ENCODE results near the gene SPTB. TPM values are rescaled to one million over a fixed set of nuclear protein-coding genes. Genes with fewer than 3 reads are reported as not detected.
A peak's percentile ranks its signal among the peaks of the same experiment; 100 is the strongest.

The SPTB gene
- total and polyA plus RNA-seq, 8 donors, result under 0.01 to 3.5 (median 0.55) TPM; not detected in 2

DNA sequence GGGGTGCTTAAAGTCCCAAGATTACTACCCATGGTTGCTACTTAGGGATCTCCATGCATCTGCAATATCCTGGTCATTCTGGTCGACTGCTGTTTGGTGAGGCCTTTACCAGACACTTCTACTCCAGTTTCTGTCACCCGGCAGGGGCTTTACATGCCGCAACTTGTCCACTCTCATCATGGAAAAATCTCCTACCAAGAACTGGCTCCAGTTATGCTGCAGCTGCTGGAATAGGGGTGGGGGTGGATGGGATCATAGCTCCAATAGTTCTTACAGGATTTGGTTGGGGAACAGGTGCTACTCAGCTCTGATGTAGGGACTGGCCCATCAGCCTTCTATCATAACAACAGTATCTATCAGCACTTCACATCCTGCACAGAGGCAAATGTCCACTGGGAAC, 51.6 kb downstream of the SPTB start:
- DNase-seq, result no peak
- TF ChIP-seq POLR2AphosphoS5 (IDR thresholded peaks at IDR 0.05), result no peak
- TF ChIP-seq EP300 (IDR thresholded peaks at IDR 0.05), result no peak
- no peak for TF ChIP-seq CTCF (IDR thresholded peaks at IDR 0.05)
- no peak for TF ChIP-seq POLR2A (IDR thresholded peaks at IDR 0.05)
- H3K4me3 ChIP-seq, result no peak overlapping the region
- intact Hi-C loops (cut with DNase I; ENCODE audit: low total_unique reads), result loop anchor here (10.0 kb wide), 1 partner anchor 157 kb away; the partner anchor contains the start of gene FNTB
- 70 to 91% (median 86%) methylated on average over 3 of the region's 3 CpGs for WGBS, 5 donors
- peaks cover 0 to 12% (median 0%) of the 10 kb centered on the region in 3 donors for H3K27me3 ChIP-seq
- H3K36me3 ChIP-seq, result no peaks in the 10 kb centered on the region
- H3K27ac ChIP-seq, result no peak overlapping the region
- no peaks in the 10 kb centered on the region for H3K9me3 ChIP-seq
- peaks cover 0 to 6% (median 3%) of the 10 kb centered on the region in 4 donors for H3K4me1 ChIP-seq

DNA sequence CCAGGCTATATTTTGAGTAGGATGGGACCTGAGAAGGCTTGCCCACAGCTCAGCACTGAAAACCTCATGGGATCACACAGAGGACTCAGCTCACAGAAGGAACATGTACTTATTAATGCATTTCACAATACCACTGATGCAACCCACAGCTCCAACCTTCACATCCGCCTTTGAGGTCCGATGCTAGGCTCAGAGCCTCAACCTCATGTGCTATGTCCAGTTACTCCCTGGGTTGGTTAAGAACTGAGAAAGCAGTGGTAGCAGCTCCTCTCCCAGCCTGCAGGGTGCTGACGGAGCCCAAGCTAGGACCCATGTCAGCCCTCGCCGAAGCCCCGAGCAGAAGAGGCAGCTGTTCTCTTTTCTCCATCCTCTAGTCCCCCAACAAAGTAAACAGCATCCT, 52.9 kb downstream of the SPTB start:
- TF ChIP-seq POLR2A (IDR thresholded peaks at IDR 0.05), result no peak
- no peak for TF ChIP-seq POLR2AphosphoS5 (IDR thresholded peaks at IDR 0.05)
- TF ChIP-seq EP300 (IDR thresholded peaks at IDR 0.05), result no peak
- no peak for TF ChIP-seq CTCF (IDR thresholded peaks at IDR 0.05)

GRCh38 chr14:64826333-64826732, 53.4 kb downstream of the SPTB start:
- Histone ChIP-seq H3K27me3 (peaks cover 0 to 11% (median 0%) of the 10 kb centered on the region in 3 donors), H3K27ac (no peak overlapping the region), H3K4me3 (no peak overlapping the region), H3K9me3 (no peaks in the 10 kb centered on the region), H3K36me3 (no peaks in the 10 kb centered on the region), H3K4me1 (peaks cover 0 to 9% (median 4%) of the 10 kb centered on the region in 4 donors)
- TF ChIP-seq EP300 (IDR thresholded peaks at IDR 0.05) (no peak), POLR2A (IDR thresholded peaks at IDR 0.05) (no peak), POLR2AphosphoS5 (IDR thresholded peaks at IDR 0.05) (no peak), CTCF (IDR thresholded peaks at IDR 0.05) (no peak)
- no peak for DNase-seq
- intact Hi-C loops (cut with DNase I; ENCODE audit: low total_unique reads), result loop anchor here (10.0 kb wide), 1 partner anchor 158 kb away; the partner anchor contains the start of gene FNTB
- WGBS, 5 donors, result 80 to 92% (median 85%) methylated on average over 4 of the region's 4 CpGs

More for the DNA sequence above, 52.9 kb downstream of the SPTB start:
- no peak for DNase-seq
- H3K27ac ChIP-seq, result no peak overlapping the region
- WGBS, 5 donors, result 77 to 95% (median 84%) methylated on average over 6 of the region's 6 CpGs
- intact Hi-C loops (cut with DNase I; ENCODE audit: low total_unique reads), result loop anchor here (10.0 kb wide), 1 partner anchor 158 kb away; the partner anchor contains the start of gene FNTB
- no peak overlapping the region for H3K4me3 ChIP-seq
- H3K36me3 ChIP-seq, result no peaks in the 10 kb centered on the region
- peaks cover 0 to 11% (median 0%) of the 10 kb centered on the region in 3 donors for H3K27me3 ChIP-seq
- peaks cover 0 to 9% (median 4%) of the 10 kb centered on the region in 4 donors for H3K4me1 ChIP-seq
- no peaks in the 10 kb centered on the region for H3K9me3 ChIP-seq

- Histone ChIP-seq H3K27me3 (peaks cover 0 to 11% (median 0%) of the 10 kb centered on the region in 3 donors), H3K4me1 (peaks cover 0 to 9% (median 4%) of the 10 kb centered on the region in 4 donors), H3K4me3 (no peak overlapping the region), H3K27ac (no peak overlapping the region), H3K9me3 (no peaks in the 10 kb centered on the region), H3K36me3 (no peaks in the 10 kb centered on the region)
- TF ChIP-seq EP300 (IDR thresholded peaks at IDR 0.05) (no peak), CTCF (IDR thresholded peaks at IDR 0.05) (no peak), POLR2AphosphoS5 (IDR thresholded peaks at IDR 0.05) (no peak), POLR2A (IDR thresholded peaks at IDR 0.05) (no peak)
- DNase-seq, result peak in 1 of 2 donors; percentile 34
- intact Hi-C loops (cut with DNase I; ENCODE audit: low total_unique reads), result loop anchor here (10.0 kb wide), 1 partner anchor 159 kb away; the partner anchor contains the start of gene FNTB
- 59 to 71% (median 70%) methylated on average over 10 of the region's 10 CpGs for WGBS, 5 donors
Observed at GRCh38 chr14:64825509-64825908, 54.2 kb downstream of the SPTB start.
